GM21526 (cell line): Measurements from ENCODE around the gene SEMA3G.

ENCODE experiments used
- ATAC-seq: cut with Tn5 transposase; IDR thresholded peaks from one replicate; pipeline ENCODE4 v1.9.1; 2021; ENCODE audit warnings: moderate library complexity; ENCODE audit not compliant: unreplicated experiment, low FRiP score

The SEMA3G gene

DNA sequence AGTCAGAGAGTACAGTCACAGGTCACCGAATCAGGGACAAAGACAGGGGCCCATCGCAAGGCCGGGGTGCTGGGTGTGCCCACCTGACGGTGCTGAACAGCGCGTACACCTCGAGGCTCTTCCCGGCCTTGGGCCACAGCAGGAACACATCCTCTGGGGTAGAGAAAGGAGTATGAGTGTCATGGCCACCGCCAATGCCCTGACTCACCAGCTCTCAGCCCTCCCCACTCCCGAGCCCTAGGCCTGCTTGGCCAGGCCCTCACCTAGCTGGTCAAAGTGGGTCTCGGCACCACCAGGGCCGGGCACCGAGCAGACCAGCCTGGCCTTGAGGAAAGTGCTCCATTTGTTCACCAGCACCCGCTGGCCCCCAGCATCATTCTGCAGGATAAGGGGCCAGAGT, 4.2 kb downstream of the SEMA3G start:
- no peak for ATAC-seq

DNA sequence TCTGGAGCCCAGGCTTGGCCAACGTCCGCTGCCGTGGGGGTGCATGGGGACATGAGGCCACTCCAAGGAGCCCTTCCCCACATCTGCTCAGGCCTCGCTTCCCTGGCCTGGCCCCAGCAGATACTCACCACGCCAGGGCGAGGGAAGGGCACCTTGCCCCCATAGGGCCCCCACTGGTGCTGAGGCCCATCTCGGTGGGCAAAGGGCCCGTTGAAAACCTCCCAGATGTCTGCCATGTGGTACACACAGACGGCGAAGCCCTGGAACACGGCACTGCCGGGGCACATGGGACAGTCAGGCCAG, 4.7 kb downstream of the SEMA3G start:
- ATAC-seq, result no peak

DNA sequence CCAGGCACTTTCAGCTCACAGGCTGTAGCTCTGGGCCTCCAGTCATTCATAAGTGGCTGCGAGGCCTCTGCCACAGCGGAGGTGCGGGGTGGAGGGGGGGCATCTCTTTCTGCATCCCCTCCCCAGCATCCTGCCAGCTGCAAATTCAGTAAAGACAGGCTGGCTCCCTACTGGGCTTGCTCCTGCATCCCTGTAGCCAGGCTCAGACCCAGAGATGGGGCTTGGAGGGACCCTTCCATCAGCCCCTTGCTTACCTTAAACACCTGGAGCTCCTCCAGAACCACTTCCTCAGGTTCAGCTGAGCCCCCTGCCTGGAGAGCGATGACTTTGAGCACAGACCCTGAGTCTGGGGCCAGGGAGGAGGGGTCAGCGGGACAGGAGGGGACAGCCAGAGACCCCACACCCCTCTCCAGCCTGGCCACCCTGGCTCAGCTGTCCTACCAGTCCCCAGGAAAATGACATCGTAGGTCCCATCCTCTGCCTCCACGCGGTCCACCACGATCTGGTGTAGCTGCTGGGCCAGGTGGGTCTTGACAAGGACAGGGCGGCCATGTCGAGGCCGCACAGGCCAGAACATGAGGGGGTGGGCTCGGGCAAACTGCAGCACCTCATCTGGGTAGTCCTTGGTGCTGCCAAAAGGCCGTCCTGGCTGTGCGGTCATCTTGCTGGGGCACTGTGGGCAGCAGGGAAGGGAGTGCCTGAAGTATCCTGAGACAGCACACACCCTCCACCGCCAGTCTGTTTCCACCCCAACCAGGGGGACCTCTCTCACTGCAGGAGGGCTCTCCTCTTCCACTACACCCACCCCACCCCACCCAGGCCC, 5.3 kb downstream of the SEMA3G start:
- ATAC-seq, result no peak

DNA sequence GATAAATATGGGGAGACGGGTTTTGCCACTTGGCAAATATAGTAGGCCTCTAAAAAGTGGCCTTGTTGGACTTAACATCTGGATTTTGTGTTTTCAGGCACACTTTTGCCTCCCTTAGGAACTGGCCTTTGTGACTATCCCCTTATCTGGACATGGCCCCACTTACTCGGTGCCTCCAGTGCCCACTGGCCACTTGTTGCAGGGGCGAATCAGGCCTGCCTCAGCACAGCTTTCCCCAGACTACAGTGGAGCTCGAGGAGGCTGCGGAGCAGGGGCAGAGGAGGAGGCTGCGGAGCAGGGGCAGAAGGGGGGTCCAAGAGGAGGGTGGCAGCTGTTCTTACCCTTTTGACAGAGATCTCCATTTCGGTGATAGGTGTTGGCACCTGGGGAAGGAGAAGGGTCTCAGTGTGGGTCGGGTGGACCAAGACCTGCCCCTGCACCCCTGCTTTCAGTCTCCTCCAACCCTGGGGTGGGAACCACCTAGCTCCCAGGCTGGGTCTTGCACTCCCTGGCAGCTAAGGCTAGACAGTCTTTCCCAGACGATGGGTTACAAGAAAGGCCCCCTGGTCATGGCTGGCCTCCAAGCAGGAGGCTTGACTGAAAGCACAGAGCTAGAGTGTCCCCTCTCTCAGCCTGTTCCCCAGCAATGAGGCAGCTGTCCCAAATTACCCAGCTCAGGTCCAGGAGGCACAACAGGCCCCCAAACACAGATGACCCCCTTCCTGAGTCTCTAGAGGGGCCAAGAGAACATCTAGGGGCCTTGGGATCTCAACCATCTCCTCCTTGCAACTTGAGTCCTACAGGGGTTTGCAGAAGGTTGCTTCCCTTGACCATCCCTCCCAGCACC, 6.1 kb downstream of the SEMA3G start:
- no peak for ATAC-seq

DNA sequence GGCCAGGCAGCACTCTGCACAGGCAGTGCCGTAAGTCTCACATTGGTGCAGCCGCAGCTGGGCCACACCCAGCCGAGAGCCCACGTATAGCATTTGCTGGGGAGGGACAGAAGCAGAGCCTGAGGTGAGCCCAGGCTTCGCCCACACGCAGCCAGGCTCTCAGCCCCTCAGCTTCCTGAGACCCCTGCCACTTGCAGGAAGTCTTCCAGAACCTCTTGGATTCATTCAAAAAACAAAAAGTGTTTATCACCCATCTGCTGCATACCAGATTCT, 6.9 kb downstream of the SEMA3G start:
- ATAC-seq, result no peak

DNA sequence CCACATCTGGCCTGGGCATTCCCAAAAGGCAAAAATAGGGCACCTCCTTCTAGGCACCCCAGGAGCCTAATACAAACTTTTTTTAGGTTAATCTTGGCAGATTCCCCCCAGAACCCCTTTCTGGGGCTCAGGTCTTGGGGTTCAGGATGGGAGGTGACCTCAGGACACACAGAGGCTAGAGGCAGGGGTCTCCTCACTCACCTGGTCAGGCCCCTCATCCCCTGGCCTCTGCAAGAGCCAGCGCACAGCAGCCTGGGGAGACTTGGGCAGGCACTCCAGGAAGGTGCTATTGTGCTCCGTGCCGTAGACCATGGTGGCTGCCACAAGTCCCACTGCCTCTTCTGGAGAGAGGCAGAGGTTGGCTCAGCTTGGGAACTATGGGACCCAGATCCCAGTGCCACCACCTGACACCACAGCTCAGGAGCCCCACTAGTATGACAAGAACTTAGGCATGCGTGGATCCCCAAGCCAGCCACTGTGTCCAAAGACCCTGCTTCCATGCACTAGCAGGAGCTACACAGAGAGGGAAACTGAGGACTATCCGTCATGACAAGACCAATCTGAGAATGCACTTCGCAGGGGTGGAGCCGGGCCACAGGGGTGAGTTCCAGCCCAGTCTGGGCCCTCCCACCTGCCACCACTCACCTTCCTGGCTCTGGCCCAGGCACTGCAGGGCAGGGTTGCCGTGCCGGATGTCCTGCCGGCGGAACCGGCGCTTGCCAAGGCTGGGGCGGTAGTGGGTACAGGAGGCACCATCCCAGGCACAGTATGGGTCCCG, 7.4 kb downstream of the SEMA3G start:
- ATAC-seq, result no peak

DNA sequence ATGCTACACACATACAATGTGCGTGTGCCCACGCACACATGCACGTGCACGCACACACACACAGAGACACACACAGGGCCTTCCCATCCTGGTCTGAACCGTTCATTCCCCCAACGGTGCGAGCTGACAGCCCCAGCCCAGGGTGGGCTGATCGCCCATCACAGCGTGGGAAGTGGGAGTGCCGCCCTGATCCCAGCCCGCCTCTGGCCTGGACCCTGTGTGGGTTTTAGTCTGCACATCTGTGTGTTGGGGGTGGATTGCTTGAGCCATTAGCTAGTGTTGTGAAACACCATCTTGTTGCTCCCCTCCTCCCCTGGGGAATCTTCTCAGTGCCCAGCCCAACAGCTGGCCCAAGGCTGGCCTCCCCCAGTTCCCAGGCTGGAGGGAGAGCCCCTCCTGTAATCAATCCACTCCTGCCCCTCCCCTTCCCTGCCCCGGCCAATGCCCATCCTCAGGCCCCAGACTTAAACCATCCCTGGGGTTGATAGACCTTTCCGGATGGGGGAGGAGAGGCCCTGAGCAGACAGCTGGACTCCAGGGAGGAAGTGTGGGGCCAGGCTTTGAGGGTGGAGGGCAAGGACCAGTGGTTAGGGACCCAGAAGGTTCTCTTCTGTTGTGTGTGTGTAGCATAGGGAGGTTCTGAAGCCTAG, 8.3 kb downstream of the SEMA3G start:
- no peak for ATAC-seq

DNA sequence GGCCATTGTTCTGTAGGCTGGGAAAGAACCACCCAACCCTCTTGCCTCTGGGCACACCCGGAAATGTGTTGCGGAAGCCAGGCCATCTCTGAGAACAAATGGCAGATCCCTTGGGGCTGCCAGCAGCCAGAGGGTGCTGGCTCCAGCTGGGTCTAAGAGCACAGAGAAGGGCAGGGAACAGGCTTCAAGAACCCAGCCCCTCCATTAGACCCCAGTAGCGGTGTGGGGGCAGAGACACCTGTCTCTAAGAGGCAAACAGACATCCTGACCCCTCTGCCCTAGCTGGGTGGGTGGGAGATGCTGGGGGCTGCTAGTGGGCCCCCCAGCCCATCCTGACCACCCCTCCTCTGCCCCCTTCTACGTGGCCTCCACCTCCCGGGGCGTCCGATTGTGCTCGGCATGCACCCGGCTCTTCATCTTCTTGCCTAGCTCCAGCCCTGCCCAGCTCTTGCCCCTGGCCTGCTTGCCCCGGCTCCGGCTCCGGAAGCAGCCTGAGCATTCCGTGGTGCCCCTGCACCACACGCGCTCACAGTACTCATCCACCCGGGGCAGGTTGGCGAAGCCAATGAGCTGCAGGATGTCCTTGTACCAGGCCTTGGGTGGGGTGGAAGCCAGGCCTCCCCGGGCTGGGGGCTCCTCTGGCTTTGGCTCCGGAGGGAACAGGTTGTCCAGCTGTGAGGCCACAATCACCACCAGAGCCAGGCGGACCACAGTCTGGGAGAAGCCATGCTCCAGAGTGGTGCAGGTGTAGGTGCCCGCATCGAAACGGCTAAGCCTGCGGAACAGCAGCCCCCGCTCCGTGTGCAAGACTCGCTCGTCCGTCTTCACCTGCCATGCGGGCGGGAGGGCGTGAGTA, 9.4 kb downstream of the SEMA3G start:
- no peak for ATAC-seq

DNA sequence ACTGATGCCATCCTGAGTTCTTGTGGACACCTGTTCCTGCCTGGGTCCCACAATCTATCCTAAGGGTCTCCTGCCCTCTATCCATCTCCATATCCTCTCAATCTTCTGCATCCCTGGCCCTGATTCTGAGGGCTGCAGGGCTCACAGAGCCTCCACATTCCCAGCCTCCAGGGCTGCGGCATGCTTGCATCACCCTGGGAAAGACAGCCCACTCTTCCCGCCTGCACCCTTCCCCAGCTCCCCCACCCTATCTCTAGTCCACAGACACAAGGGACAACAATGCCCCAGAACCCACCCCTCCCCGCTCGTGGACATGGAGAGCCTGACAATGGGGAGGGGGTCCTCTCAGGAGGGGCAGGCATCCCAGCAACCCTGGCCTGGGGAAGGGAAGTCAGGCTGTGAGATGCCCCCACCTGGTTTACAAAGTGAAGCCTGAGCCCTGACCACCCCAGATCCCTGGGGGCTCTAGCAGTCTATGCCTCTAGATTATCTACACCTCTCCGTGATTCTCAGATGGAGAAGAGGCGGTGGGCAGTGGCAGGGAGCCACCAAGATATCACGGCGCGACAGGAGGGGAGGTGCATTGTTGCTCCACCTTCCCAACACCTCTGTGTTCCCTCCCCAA, 10.3 kb downstream of the SEMA3G start:
- no peak for ATAC-seq

DNA sequence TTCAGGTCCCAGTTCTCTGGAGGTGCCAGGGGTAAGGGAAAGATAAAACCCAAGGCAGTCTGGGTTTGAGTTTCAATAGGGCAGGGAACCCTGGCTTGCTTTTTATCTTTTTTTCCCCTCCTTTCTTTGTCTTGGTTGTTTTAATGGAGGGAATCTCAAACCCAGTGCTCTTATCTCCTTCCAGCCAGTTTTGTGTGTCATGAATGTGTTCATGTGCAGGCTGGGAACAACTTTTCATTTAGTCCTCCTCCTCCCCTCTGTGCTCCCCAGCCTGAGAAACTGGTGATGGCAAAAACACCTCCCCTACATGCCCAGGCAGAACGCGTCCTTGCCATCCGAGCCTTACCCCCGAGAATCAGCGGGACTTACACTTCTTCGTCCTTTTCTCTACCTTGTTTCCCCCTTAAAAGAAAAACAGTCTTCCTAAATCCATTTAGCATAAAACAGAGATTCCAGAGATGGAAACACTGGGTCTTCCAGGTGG, 10.9 kb downstream of the SEMA3G start:
- ATAC-seq, result no peak

DNA sequence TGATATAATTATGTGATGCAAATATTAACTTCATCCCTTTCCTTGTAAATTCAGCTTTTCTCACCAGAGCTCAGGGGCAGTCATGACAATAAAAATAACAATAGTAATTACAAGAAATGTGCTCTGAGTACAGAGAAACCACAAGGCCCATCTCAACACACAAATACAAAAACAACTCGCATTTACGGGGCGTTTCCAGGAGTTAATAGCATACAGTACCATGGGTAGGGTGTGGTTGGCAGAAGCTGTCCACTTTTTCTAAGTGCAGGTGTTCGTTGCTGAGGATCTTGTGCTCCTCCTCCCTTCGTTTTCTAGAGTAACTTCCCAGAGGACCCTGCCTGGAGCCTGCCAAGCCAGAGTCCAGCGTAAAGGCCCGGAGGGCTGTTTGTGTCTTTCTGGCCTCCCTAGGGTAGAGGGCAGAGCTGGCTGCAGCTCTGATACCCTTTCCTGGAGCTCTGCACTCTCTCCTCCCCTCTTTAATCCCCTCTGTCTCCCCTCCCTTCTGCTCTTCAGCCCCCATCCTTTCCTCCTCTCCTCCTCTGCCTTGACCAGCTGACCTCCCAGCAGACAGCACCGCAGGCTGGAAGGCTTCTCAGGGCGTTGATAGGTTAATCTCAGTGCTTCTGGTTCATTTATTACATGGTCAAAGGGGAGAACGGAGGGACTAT, 11.4 kb downstream of the SEMA3G start:
- ATAC-seq, result no peak

DNA sequence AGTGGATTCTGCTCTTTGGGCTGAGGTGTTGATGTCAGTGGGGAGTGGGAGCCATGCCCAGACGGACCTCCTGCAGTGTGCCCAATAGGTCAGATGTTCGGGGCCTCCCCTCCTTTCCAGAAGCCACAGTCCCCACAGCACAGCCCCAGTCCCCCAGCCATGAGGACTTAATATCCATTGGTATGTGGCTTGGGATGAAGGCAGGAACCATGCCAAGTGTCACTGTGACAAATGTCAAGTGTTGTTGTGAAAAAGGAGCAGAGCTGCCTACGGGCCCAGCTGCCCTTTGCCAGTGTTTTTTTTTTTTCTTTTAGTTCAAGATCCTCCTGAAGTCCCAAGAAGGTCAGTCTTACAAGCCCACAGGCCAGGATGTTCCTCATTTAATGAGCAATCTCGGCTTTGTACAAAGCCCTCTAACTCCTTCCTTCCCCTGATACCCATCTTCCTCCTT, 12.2 kb downstream of the SEMA3G start:
- no peak for ATAC-seq

DNA sequence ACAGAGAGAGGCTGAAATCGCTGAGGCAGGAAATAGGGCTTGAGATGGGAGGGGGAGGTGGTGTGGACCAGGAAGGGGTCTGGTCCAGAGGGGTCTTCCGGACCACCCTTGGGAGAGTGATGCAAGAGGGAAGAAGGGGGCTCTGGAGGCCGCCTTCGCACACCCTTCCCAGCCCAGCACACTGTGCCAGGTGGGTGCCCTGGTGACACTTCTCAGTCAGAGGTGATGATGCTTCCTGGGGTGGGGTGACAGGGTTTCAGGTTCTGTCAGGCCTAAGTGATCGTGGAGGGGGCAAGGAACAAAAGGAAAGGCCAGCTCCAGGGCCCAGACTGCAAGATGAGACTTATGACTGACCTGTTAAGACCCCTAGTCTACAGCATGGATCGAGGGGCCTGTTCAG, 12.7 kb downstream of the SEMA3G start:
- ATAC-seq, result no peak

DNA sequence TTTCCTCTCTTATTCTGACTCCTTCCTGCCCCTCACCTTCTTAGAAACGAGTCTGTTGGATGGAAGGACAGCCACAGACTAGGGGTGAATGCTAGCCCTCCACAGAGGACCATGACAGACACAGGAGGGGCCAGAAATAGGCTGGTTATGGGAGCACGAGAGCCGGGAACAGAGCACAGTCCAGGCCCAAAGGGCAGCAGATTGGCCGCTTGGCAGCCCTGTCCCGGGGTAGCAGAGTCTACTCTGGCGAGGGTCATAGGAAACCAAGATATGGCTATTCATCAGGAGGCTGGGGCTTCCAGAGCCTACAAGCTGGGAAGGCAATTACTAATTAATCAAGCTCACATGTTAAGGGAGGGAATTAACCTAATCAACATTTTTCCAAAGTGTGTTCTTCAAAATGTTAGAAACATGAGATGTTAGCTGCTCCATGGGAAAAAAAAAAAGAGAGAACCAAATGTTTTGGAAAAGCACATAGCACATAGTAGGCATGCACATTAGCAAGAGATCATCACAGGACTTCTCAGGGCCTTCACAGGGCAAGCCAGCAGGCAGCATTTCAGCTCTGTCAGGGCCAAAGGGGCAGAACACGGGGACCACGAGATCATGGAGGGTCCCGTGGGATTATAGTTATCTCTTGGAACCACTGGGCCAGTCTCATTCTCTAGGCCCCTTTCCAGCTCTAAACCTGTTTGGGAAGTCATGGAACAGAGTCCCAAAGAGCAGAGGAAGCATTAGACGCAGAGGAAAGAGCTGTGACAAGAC, 13.3 kb downstream of the SEMA3G start:
- ATAC-seq, result no peak

DNA sequence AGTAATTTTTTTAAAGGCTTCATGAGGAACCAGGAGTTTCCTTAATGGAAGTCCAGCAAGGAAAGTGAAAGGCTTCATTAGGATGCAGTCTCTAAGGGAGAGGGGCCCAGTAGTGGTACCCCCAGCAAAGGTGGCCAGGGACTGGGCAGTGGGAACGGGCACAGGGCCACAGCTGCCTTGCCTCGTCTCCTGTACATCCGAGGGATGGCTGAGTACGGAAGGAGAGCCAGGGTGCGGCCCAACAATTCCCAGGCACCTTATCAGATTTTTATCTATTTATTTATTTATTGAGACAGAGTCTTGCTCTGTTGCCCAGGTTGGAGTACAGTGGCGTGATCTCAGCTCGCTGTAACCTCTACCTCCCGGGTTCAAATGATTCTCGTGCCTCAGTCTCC, 14.5 kb downstream of the SEMA3G start:
- ATAC-seq, result no peak

DNA sequence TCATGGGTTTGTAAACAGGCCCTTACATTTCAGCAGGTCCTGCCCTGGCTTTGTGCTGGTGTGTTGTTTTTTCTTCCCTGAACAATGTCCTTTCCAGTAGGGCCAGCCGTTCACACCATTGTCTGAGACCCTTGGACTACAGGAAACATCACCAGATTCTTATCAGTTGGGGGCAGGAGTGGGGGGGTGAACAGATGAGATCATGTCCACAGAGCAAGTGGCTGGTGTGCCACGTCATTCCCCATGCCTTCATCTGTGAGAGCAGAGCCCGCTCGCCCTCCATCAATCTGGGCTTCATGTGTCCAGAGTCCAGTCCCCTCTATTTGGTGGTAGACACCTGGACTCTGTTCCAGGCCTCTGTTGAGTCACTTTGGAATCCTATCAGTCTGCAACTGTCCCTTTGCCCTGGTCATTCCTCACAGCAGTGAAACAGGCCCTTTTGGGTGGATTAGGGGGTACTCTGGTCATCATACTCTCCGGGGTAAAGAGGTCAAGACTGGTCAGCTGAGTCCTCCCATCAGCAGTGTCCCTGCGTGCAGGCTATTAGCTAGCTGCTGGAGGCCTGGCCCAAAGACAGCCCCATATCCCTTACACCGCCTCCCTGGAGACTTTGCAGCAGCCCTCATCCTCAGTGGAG, 15.0 kb downstream of the SEMA3G start:
- ATAC-seq, result no peak

DNA sequence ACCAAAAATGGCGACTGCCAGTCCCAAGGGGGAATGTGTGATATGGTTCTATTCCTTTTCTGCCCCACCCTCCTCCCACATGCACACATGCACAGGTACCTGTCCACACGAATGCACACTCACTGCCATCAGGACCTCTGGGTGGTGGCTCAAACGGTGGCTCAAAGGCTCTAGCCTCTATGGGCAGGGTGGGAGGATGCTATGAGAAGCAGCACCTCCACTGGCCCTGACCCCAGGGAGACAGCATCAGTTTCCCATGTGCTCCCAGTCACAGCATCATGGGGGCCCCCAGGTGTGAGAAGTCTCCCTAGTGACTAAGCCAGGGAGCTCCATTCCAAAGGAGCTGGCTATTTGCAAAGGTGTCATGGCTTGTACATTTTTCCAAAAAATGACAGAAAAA, 15.9 kb downstream of the SEMA3G start:
- ATAC-seq, result no peak
